GM12878 (cell line): Measurements from ENCODE around the gene STAT5B. TPM values are rescaled to one million over a fixed set of nuclear protein-coding genes. Genes with fewer than 3 reads are reported as not detected.
A peak's percentile ranks its signal among the peaks of the same experiment; 100 is the strongest.

Source experiments
- ATAC-seq: fragments of 200-7000 bp; cut with Tn5 transposase; 3 replicates; pipeline ENCODE4 v1.9.1; 2020; ENCODE audit warnings: mild to moderate bottlenecking, moderate library complexity
- BruUV-seq: library from RNA; stranded (reverse); fragments of 400-500 nt; replicated peaks from 2 replicates; lab custom pipeline; 2021; lab: Mats Ljungman, UMichigan
- CTCF ChIA-PET: fragments of 300-600 bp; sonication (Branson Sonifier 250); formaldehyde crosslinking; extraction: SDS; loops from one replicate; lab custom pipeline; 2021; ENCODE audit warnings: inconsistent platforms; lab: Yijun Ruan, JAX
- POLR2A ChIA-PET: fragments of 350-600 bp; formaldehyde crosslinking; extraction: SDS; loops from one replicate; lab custom pipeline; 2021; ENCODE audit warnings: inconsistent platforms; lab: Charles Lee
- RAD21 ChIA-PET: fragments of 300-600 bp; sonication (Branson Sonifier 250); formaldehyde crosslinking; loops from one replicate; lab custom pipeline; 2023; ENCODE audit warnings: antibody characterized with exemption; ENCODE audit not compliant: unreplicated experiment; lab: Charles Lee
- SMC1A ChIA-PET: fragments of 300-600 bp; sonication (Branson Sonifier 250); formaldehyde crosslinking; loops from one replicate; lab custom pipeline; 2023; ENCODE audit not compliant: unreplicated experiment, uncharacterized antibody; lab: Charles Lee
- DNase-seq: peaks from one replicate; pipeline ENCODE4 v3.0.0-alpha.2; 2011; ENCODE audit warnings: low read depth, low spot score
- FAIRE-seq: peaks from 3 replicates; lab custom pipeline; 2011; peaks lifted over from hg19 to GRCh38; lab: Jason Lieb, UNC
- H2AFZ ChIP-seq: 2 replicates; pipeline ENCODE4 v1.6.0; 2011; ENCODE audit warnings: low read depth, low read length, control low read depth; ENCODE audit not compliant: control insufficient read depth
- H3K27ac ChIP-seq: 2 replicates; pipeline ENCODE4 v1.5.1; 2011; ENCODE audit warnings: control low read depth; ENCODE audit not compliant: control insufficient read depth, insufficient read depth
- H3K27me3 ChIP-seq, 2 experiments: replicated peaks in 1 of 2; 2 replicates each; pipeline versions ENCODE4 v1.6.0 to v1.6.1; 2011; ENCODE audit warnings: low read length in 1 of 2; ENCODE audit not compliant: control insufficient read depth in 2 of 2, insufficient read depth in 2 of 2
- H3K36me3 ChIP-seq, 2 experiments: 2 replicates each; pipeline ENCODE4 v1.5.1; 2011; ENCODE audit warnings: low read length in 1 of 2; ENCODE audit not compliant: control insufficient read depth in 2 of 2, insufficient read depth in 2 of 2
- H3K4me1 ChIP-seq: 2 replicates; pipeline ENCODE4 v1.6.1; 2011; ENCODE audit warnings: mild to moderate bottlenecking, low read length, moderate library complexity, mixed read lengths; ENCODE audit not compliant: control insufficient read depth, insufficient read depth
- H3K4me2 ChIP-seq: 2 replicates; pipeline ENCODE4 v1.6.0; 2011; ENCODE audit warnings: control low read depth; ENCODE audit not compliant: control insufficient read depth, insufficient read depth
- H3K4me3 ChIP-seq: fragments of 200-600 bp; sonication (generic); 2 replicates; pipeline ENCODE4 v1.5.1; 2016
- H3K79me2 ChIP-seq: 2 replicates; pipeline ENCODE4 v1.6.0; 2011; ENCODE audit warnings: low read length; ENCODE audit not compliant: control insufficient read depth, insufficient read depth
- H3K9ac ChIP-seq: 2 replicates; pipeline ENCODE4 v1.8.0; 2011; ENCODE audit warnings: low read length, control low read depth, mixed read lengths; ENCODE audit not compliant: control insufficient read depth, insufficient read depth
- H3K9me3 ChIP-seq: replicated peaks from 3 replicates; pipeline ENCODE4 v1.5.1; 2011; ENCODE audit warnings: mild to moderate bottlenecking, low read length; ENCODE audit not compliant: control insufficient read depth, insufficient read depth
- H4K20me1 ChIP-seq: 2 replicates; pipeline ENCODE4 v1.6.0; 2011; ENCODE audit not compliant: control insufficient read depth, insufficient read depth
- ATF7 ChIP-seq: fragments of 450-650 bp; IDR thresholded peaks from 2 replicates; pipeline ENCODE4 v1.6.1; 2016; ENCODE audit warnings: low read depth, mild to moderate bottlenecking
- BHLHE40 ChIP-seq, 2 experiments: fragments of 450-650 bp in 1 of 2; IDR thresholded peaks; 2 replicates each; pipeline ENCODE4 v1.6.1; 2011 to 2017; ENCODE audit warnings: low read depth in 2 of 2, borderline replicate concordance in 1 of 2, improper control_type of control experiment in 1 of 2, low read length in 1 of 2, mild to moderate bottlenecking in 1 of 2
- EP300 ChIP-seq, 2 experiments: fragments of 150-350 bp in 1 of 2; IDR thresholded peaks; 2 replicates each; pipeline ENCODE4 v1.6.1; 2011 to 2012; ENCODE audit warnings: low read depth in 2 of 2, low read length in 2 of 2, borderline replicate concordance in 1 of 2, improper control_type of control experiment in 1 of 2, inconsistent platforms in 1 of 2; ENCODE audit not compliant: control insufficient read depth in 1 of 2
- KDM1A ChIP-seq: fragments of 200-600 bp; sonication (generic); IDR thresholded peaks from 2 replicates; pipeline ENCODE4 v1.6.1; 2016; ENCODE audit warnings: borderline replicate concordance
- MEF2B ChIP-seq: fragments of 450-650 bp; IDR thresholded peaks from 2 replicates; pipeline ENCODE4 v1.6.1; 2018; ENCODE audit warnings: mild to moderate bottlenecking, moderate library complexity; ENCODE audit not compliant: partially characterized antibody, poor library complexity, severe bottlenecking
- POLR2A ChIP-seq: IDR thresholded peaks from 2 replicates; pipeline ENCODE4 v1.6.1; 2011; ENCODE audit warnings: low read depth, mild to moderate bottlenecking, low read length
- SPI1 ChIP-seq: IDR thresholded peaks from 2 replicates; pipeline ENCODE4 v1.6.1; 2011; ENCODE audit warnings: low read depth, mild to moderate bottlenecking, low read length, moderate library complexity, borderline replicate concordance; ENCODE audit not compliant: insufficient read depth
- STAT3 ChIP-seq: IDR thresholded peaks from 2 replicates; pipeline ENCODE4 v1.6.1; 2011; ENCODE audit warnings: low read depth, low read length, improper control_type of control experiment
- USF2 ChIP-seq: IDR thresholded peaks from 2 replicates; pipeline ENCODE4 v1.6.1; 2011; ENCODE audit warnings: low read depth, low read length, improper control_type of control experiment, borderline replicate concordance
- ZNF687 ChIP-seq: fragments of 450-650 bp; IDR thresholded peaks from 2 replicates; pipeline ENCODE4 v1.6.1; 2017; ENCODE audit warnings: mild to moderate bottlenecking, moderate library complexity
- WGBS: methylation state at CpG from one replicate; pipeline ENCODE4 v1.1.6; 2016; ENCODE audit warnings: low lambda C conversion rate; ENCODE audit not compliant: insufficient replicate concordance, insufficient coverage; ENCODE audit errors: missing lambda C conversion rate; 5-methylcytosine and 5-hydroxymethylcytosine counted together
- in situ Hi-C: fragments of 300-500 bp; cut with MboI; formaldehyde crosslinking; loops from 9 replicates; pipeline ENCODE4 v1.14.3; 2018; ENCODE audit warnings: mixed read lengths
- intact Hi-C: fragments of 100-400 bp; cut with micrococcal nuclease; formaldehyde crosslinking; loops from one replicate; pipeline ENCODE4 v1.14.2; 2022; ENCODE audit not compliant: unreplicated experiment
- polyA plus RNA-seq, 11 experiments: library from polyadenylated mRNA; depleted of rRNA in 4 of 11; unstranded in 6 of 11; stranded (reverse) in 5 of 11; fragments of >200 nt; fragmentation: Nextera tagmentation in 4 of 11; fragmentation: Illumina TruSeq in 1 of 11; extraction: Ambion mirVana in 4 of 11; extraction: Trizol in 1 of 11; gene quantifications; 1 replicate in 1 of 11; 2 replicates in 10 of 11; pipeline versions ENCODE4 v1.2.1 to v1.2.3, GENCODE V29; 2011 to 2016; ENCODE audit warnings: inconsistent platforms in 2 of 11, missing spikeins in 2 of 11, low read depth in 1 of 11
- total RNA-seq, 4 experiments: library from RNA; depleted of rRNA in 3 of 4; stranded (reverse); fragments of >200 nt in 3 of 4; fragmentation: Illumina TruSeq in 1 of 4; extraction: Trizol in 1 of 4; gene quantifications; 2 replicates each; pipeline versions ENCODE4 v1.2.1 to v1.2.3, GENCODE V29; 2013 to 2021
- TF ChIP-seq, protein P1 (sequence below): IDR thresholded peaks from 2 replicates; pipeline ENCODE4 v1.6.1; 2012; ENCODE audit warnings: mild to moderate bottlenecking, low read depth, low read length

Gene STAT5B
- total and polyA plus RNA-seq, 10 of the 15 experiments (the other 5 are each of a cell fraction or from before 2014, with no cell fraction given): 11.0 to 69.6 (median 46.7) TPM

GRCh38 chr17:42153919-42154742 is 122.1 kb downstream of the STAT5B start:
- peaks cover 44% of the 10 kb centered on the region for H3K79me2 ChIP-seq
- peak overlapping the region; percentile 98 for H3K9ac ChIP-seq
- DNase-seq: no peak
- 10% methylated on average over 15 of the region's 15 CpGs for WGBS
- H3K4me3 ChIP-seq: peak overlapping the region; percentile 91
- TF ChIP-seq SPI1 (peak; percentile 20; the same call in 1 of the 2 replicates), POLR2A (0 out of 2 replicates have a peak, but pooled peaks have one; percentile 13), EP300 (IDR thresholded peaks at IDR 0.05; ENCODE audit: borderline replicate concordance in 1 of 2, control insufficient read depth in 1 of 2, low read depth in 2 of 2, low read length in 2 of 2) (no peak), ZNF687 (no peak), BHLHE40 (IDR thresholded peaks at IDR 0.05; ENCODE audit: borderline replicate concordance in 1 of 2, low read depth in 2 of 2, low read length in 1 of 2) (peak in 1 of 2 experiments; percentile 34; a peak in 1 of 4 replicates), MEF2B (no peak), USF2 (no peak), KDM1A (no peak), STAT3 (no peak), ATF7 (no peak)
- TF ChIP-seq, protein P1, sequence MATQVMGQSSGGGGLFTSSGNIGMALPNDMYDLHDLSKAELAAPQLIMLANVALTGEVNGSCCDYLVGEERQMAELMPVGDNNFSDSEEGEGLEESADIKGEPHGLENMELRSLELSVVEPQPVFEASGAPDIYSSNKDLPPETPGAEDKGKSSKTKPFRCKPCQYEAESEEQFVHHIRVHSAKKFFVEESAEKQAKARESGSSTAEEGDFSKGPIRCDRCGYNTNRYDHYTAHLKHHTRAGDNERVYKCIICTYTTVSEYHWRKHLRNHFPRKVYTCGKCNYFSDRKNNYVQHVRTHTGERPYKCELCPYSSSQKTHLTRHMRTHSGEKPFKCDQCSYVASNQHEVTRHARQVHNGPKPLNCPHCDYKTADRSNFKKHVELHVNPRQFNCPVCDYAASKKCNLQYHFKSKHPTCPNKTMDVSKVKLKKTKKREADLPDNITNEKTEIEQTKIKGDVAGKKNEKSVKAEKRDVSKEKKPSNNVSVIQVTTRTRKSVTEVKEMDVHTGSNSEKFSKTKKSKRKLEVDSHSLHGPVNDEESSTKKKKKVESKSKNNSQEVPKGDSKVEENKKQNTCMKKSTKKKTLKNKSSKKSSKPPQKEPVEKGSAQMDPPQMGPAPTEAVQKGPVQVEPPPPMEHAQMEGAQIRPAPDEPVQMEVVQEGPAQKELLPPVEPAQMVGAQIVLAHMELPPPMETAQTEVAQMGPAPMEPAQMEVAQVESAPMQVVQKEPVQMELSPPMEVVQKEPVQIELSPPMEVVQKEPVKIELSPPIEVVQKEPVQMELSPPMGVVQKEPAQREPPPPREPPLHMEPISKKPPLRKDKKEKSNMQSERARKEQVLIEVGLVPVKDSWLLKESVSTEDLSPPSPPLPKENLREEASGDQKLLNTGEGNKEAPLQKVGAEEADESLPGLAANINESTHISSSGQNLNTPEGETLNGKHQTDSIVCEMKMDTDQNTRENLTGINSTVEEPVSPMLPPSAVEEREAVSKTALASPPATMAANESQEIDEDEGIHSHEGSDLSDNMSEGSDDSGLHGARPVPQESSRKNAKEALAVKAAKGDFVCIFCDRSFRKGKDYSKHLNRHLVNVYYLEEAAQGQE: no peak
- TF ChIP-seq, all 136 proteins: peak for 3
- peak overlapping the region; percentile 60 for H3K4me2 ChIP-seq
- in situ Hi-C loops (no loop called here), intact Hi-C loops (no loop called here)
- H4K20me1 ChIP-seq: no peaks in the 10 kb centered on the region
- H3K27ac ChIP-seq: peak overlapping the region; percentile 84
- ChIA-PET POLR2A (interaction anchor here (0.9 to 2.5 kb wide), 10 partner anchors 9 to 88 kb away, joined by 3 to 8 read pairs (median 5); no protein-coding TSS in a partner anchor), CTCF (interaction anchor here (1.4 to 2.2 kb wide), 4 partner anchors 8 to 34 kb away, joined by 6 to 12 read pairs (median 10); partner anchors contain the start of gene KAT2A), SMC1A (interaction anchor here (1.0 to 2.0 kb wide), 5 partner anchors 16 to 27 kb away, joined by 4 to 12 read pairs (median 5); partner anchors contain the start of gene KCNH4), RAD21 (interaction anchor here (1.3 to 1.5 kb wide), 2 partner anchors 18 to 27 kb away, joined by 4 to 5 read pairs; no protein-coding TSS in a partner anchor)
- ATAC-seq: peak; percentile 9
- TSS peak; percentile 65 for BruUV-seq
- H3K9me3 ChIP-seq: no peaks in the 10 kb centered on the region
- H2AFZ ChIP-seq: peak overlapping the region; percentile 54
- no peaks in the 10 kb centered on the region for H3K27me3 ChIP-seq
- FAIRE-seq: peak; percentile 38
- peaks cover 5% of the 10 kb centered on the region for H3K4me1 ChIP-seq
- H3K36me3 ChIP-seq: peaks cover 2 to 4% of the 10 kb centered on the region in 2 experiments; a peak in 1 of 4 replicates
